Activated B cell treated with CpG ODN at 0.5 μM for 24 hours (primary cell): ENCODE measurements around the gene TSPO2. TPM values are rescaled to one million over a fixed set of nuclear protein-coding genes. Genes with fewer than 3 reads are reported as not detected.

Source experiments
- ATAC-seq: fragments of 200-7000 bp; cut with Tn5 transposase; one replicate; pipeline ENCODE4 v1.10.0; 2021; ENCODE audit warnings: low read depth, mild to moderate bottlenecking, moderate library complexity
- CTCF ChIA-PET: fragments of 350-600 bp; sonication (Branson Sonifier 250); formaldehyde crosslinking; loops from one replicate; lab custom pipeline; 2021; ENCODE audit warnings: antibody characterized with exemption; lab: Charles Lee
- POLR2A ChIA-PET: fragments of 350-600 bp; sonication (Branson Sonifier 250); formaldehyde crosslinking; loops from one replicate; lab custom pipeline; 2021; ENCODE audit warnings: antibody characterized with exemption; lab: Charles Lee
- DNase-seq: peaks from one replicate; pipeline ENCODE4 v3.0.0; 2022
- H3K27ac Mint-ChIP-seq: one replicate; pipeline ENCODE4 v1.8.0; 2020; ENCODE audit warnings: mixed read lengths
- H3K27me3 Mint-ChIP-seq: one replicate; pipeline ENCODE4 v1.8.0; 2021; ENCODE audit warnings: mixed read lengths
- H3K36me3 Mint-ChIP-seq: one replicate; pipeline ENCODE4 v1.8.0; 2021; ENCODE audit warnings: low read depth, mixed read lengths
- H3K4me1 Mint-ChIP-seq: one replicate; pipeline ENCODE4 v1.8.0; 2021; ENCODE audit warnings: mixed read lengths
- H3K4me3 Mint-ChIP-seq: one replicate; pipeline ENCODE4 v1.8.0; 2020; ENCODE audit warnings: mild to moderate bottlenecking, mixed read lengths
- H3K9me3 Mint-ChIP-seq: one replicate; pipeline ENCODE4 v1.8.0; 2020; ENCODE audit warnings: mixed read lengths
- CTCF ChIP-seq: fragments of 200-600 bp; IDR thresholded peaks from one replicate; pipeline ENCODE4 v1.8.0; 2022; ENCODE audit warnings: antibody characterized with exemption, mild to moderate bottlenecking
- intact Hi-C: fragments of 100-400 bp; cut with micrococcal nuclease; formaldehyde crosslinking; loops from one replicate; pipeline ENCODE4 v1.15.1; 2024
- total RNA-seq: library from RNA; stranded (reverse); gene quantifications from 2 replicates; pipeline ENCODE4 v1.2.3, GENCODE V29; 2022

The TSPO2 gene
- total RNA-seq, 1 donor from 2014 or later: not detected

- ChIA-PET CTCF (no interaction called here), POLR2A (no interaction called here)
- Mint-ChIP-seq H3K27ac (no peak overlapping the region), H3K27me3 (no peaks in the 10 kb centered on the region), H3K36me3 (peaks cover 19% of the 10 kb centered on the region), H3K9me3 (no peaks in the 10 kb centered on the region), H3K4me3 (no peak overlapping the region), H3K4me1 (peaks cover 21% of the 10 kb centered on the region)
- no peak for TF ChIP-seq CTCF
- DNase-seq: no peak
- intact Hi-C loops: no loop called here
- ATAC-seq: no peak
Measured at GRCh38 chr6:41055149-41055548, 12.9 kb downstream of the TSPO2 start.

- DNase-seq: no peak
- ChIA-PET POLR2A (interaction anchor here (0.6 kb wide), 2 partner anchors 995 to 1367 kb away, joined by 4 to 6 read pairs; no protein-coding TSS in a partner anchor), CTCF (interaction anchor here (1.0 kb wide), 1 partner anchor 20 kb away, joined by 3 read pairs; no protein-coding TSS in a partner anchor)
- peaks cover 32% of the 10 kb centered on the region for H3K36me3 Mint-ChIP-seq
- no peaks in the 10 kb centered on the region for H3K9me3 Mint-ChIP-seq
- intact Hi-C loops: no loop called here
- TF ChIP-seq CTCF: no peak
- H3K4me3 Mint-ChIP-seq: no peak overlapping the region
- no peak for ATAC-seq
- peaks cover 13% of the 10 kb centered on the region for H3K4me1 Mint-ChIP-seq
- no peak overlapping the region for H3K27ac Mint-ChIP-seq
- no peaks in the 10 kb centered on the region for H3K27me3 Mint-ChIP-seq
Measured at GRCh38 chr6:41056768-41057490, 14.7 kb downstream of the TSPO2 start.

GRCh38 chr6:41058783-41059181, 16.5 kb downstream of the TSPO2 start:
- ATAC-seq (no peak), DNase-seq (no peak)
- ChIA-PET CTCF (no interaction called here), POLR2A (interaction anchor here (0.7 kb wide), 1 partner anchor 14 kb away, joined by 3 read pairs; the partner anchor contains the start of gene NFYA)
- peaks cover 47% of the 10 kb centered on the region for H3K36me3 Mint-ChIP-seq
- TF ChIP-seq CTCF: no peak
- H3K27ac Mint-ChIP-seq: no peak overlapping the region
- H3K4me1 Mint-ChIP-seq: peaks cover 3% of the 10 kb centered on the region
- no peak overlapping the region for H3K4me3 Mint-ChIP-seq
- intact Hi-C loops: no loop called here
- H3K9me3 Mint-ChIP-seq: no peaks in the 10 kb centered on the region
- no peaks in the 10 kb centered on the region for H3K27me3 Mint-ChIP-seq

DNA sequence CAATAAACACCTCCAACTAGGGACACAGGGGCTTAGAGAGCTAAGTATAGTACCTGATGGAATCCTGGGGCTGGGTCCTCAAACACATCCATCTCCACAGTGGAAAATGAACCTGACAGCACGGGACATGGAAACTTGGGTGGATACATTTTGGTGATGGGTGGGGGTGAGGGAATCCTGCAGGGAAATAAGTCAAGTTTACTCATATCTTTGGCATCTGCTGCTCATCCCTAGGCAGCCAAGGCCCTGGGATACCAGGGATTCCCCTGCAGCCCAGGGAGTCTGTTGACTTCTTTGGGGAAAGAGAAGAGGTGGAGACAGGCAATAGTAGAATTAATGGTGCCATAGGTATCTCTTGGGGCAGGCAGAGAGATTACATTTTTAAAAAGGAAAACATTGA, 17.3 kb downstream of the TSPO2 start:
- no peak overlapping the region for H3K4me3 Mint-ChIP-seq
- peaks cover 3% of the 10 kb centered on the region for H3K4me1 Mint-ChIP-seq
- no peak overlapping the region for H3K27ac Mint-ChIP-seq
- no peak for TF ChIP-seq CTCF
- H3K27me3 Mint-ChIP-seq: no peaks in the 10 kb centered on the region
- DNase-seq: no peak
- no peak for ATAC-seq
- ChIA-PET POLR2A (no interaction called here), CTCF (no interaction called here)
- intact Hi-C loops: no loop called here
- no peaks in the 10 kb centered on the region for H3K9me3 Mint-ChIP-seq
- H3K36me3 Mint-ChIP-seq: peaks cover 55% of the 10 kb centered on the region

GRCh38 chr6:41061196-41061726, 19.0 kb downstream of the TSPO2 start:
- CTCF ChIA-PET: no interaction called here
- no peak for DNase-seq
- H3K9me3 Mint-ChIP-seq: no peaks in the 10 kb centered on the region
- no peak for TF ChIP-seq CTCF
- no peak overlapping the region for H3K4me3 Mint-ChIP-seq
- no peaks in the 10 kb centered on the region for H3K4me1 Mint-ChIP-seq
- H3K36me3 Mint-ChIP-seq: peaks cover 62% of the 10 kb centered on the region
- intact Hi-C loops: no loop called here
- no peaks in the 10 kb centered on the region for H3K27me3 Mint-ChIP-seq
- H3K27ac Mint-ChIP-seq: no peak overlapping the region
- POLR2A ChIA-PET: no interaction called here
- no peak for ATAC-seq
